ENCODE results near the gene RAPGEF4. TPM values are rescaled to one million over a fixed set of nuclear protein-coding genes. Genes with fewer than 3 reads are reported as not detected.

The RAPGEF4 gene
- total RNA-seq, 1 experiment from 2014 or later = 0.59 TPM

DNA sequence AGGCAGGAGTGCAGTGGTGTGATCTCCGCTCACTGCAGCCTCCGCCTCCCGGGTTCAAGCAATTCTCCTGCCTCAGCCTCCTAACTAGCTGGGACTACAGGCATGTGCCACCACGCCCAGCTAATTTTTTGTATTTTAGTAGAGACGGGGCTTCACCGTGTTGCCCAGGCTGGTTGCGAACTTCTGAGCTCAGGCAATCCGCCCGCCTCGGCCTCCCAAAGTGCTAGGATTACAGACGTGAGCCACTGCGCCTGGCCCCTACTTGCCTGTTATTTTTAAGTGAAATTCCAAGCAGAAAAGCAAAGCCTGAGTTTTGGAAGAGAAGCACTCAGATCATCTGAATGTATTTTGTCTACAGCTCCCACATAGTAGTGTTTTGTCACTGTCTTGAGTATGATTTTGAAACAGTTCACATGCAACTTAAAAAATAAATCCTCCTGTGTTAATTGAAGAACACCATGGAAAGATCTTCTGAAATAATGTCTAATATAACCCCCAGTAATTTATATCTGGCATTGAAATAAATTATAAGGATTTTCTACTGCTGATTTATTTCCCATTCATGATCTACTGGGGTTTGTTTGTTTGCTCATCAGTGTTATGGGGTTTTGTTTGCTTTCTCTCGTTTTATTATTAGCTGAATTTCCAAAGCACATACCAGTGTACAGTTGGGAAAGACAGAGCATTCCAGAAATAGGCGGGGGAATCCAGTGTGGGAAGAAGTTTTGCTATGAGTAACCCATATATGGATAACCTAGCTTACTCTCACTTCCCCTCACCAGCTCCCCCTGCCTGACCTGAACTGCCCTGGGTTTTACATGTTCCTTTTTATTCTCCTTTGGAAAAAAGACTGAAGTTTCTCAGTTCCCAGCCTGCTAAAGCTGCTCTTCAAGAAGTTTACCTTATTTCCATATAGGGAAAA lies 259.9 kb downstream of the RAPGEF4 start:
- ChIA-PET CTCF (interaction anchor here (1.0 kb wide), 1 partner anchor 11 kb away, joined by 3 read pairs; no protein-coding TSS in a partner anchor), RAD21 (ENCODE audit: low non-redundant PET in 1 of 2, low total read pairs in 2 of 2, uncharacterized antibody in 2 of 2, unreplicated experiment in 2 of 2) (no interaction called here), POLR2A (interaction anchor here (0.7 kb wide), 1 partner anchor 255 kb away, joined by 3 read pairs; no protein-coding TSS in a partner anchor)
- Histone ChIP-seq H3K4me1 (ENCODE audit: control insufficient read depth in 1 of 2, insufficient read depth in 2 of 2, low read length in 2 of 2) (peaks cover 4 to 6% of the 10 kb centered on the region in 2 experiments; a peak in 3 of 4 replicates), H2AFZ (ENCODE audit: low read depth, low read length, poor library complexity, severe bottlenecking) (no peak overlapping the region), H3K27me3 (ENCODE audit: insufficient read depth, low read length) (no peaks in the 10 kb centered on the region), H3K9ac (ENCODE audit: low read length) (no peak overlapping the region), H3K36me3 (ENCODE audit: control insufficient read depth in 1 of 2, insufficient read depth in 2 of 2, low read length in 2 of 2) (no peaks in the 10 kb centered on the region), H3K27ac (ENCODE audit: low read depth, low read length) (no peak overlapping the region), H3K4me2 (ENCODE audit: low read length) (no peak overlapping the region), H4K20me1 (ENCODE audit: insufficient read depth) (no peaks in the 10 kb centered on the region), H3K4me3 (replicated peaks in 1 of 2; ENCODE audit: low read depth in 1 of 2, low read length in 2 of 2) (no peak overlapping the region), H3K9me3 (ENCODE audit: control insufficient read depth in 1 of 2, insufficient read depth in 1 of 2, low read depth in 1 of 2, low read length in 2 of 2) (no peaks in the 10 kb centered on the region), H3K79me2 (ENCODE audit: insufficient read depth, low read length) (no peaks in the 10 kb centered on the region), H3K9me2 (ENCODE audit: insufficient read depth) (no peaks in the 10 kb centered on the region)
- DNase-seq (ENCODE audit: low read depth, low spot score) (no peak), ATAC-seq (peak; percentile 82)
- TF ChIP-seq SRF (IDR thresholded peaks at IDR 0.05; ENCODE audit: low read depth) = peak; percentile 57
- TF ChIP-seq, protein P1, sequence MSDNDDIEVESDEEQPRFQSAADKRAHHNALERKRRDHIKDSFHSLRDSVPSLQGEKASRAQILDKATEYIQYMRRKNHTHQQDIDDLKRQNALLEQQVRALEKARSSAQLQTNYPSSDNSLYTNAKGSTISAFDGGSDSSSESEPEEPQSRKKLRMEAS (IDR thresholded peaks at IDR 0.05) = no peak
- TF ChIP-seq, protein P2, sequence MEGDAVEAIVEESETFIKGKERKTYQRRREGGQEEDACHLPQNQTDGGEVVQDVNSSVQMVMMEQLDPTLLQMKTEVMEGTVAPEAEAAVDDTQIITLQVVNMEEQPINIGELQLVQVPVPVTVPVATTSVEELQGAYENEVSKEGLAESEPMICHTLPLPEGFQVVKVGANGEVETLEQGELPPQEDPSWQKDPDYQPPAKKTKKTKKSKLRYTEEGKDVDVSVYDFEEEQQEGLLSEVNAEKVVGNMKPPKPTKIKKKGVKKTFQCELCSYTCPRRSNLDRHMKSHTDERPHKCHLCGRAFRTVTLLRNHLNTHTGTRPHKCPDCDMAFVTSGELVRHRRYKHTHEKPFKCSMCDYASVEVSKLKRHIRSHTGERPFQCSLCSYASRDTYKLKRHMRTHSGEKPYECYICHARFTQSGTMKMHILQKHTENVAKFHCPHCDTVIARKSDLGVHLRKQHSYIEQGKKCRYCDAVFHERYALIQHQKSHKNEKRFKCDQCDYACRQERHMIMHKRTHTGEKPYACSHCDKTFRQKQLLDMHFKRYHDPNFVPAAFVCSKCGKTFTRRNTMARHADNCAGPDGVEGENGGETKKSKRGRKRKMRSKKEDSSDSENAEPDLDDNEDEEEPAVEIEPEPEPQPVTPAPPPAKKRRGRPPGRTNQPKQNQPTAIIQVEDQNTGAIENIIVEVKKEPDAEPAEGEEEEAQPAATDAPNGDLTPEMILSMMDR (IDR thresholded peaks at IDR 0.05 in 2 of 3, conservative IDR thresholded peaks at IDR 0.05 in 1 of 3; ENCODE audit: borderline replicate concordance in 1 of 3, insufficient read depth in 1 of 3, low read depth in 2 of 3, low read length in 2 of 3) = peak in 1 of 3 experiments; percentile 15; a peak in 1 of 6 replicates
- TF ChIP-seq POLR2AphosphoS5 (IDR thresholded peaks at IDR 0.05; ENCODE audit: low read depth, low read length) = no peak
- BruUV-seq (replicated peaks) = no TSS peak
- intact Hi-C loops (cut with micrococcal nuclease) = no loop called here
